Measurements from ENCODE around the gene ROCK1. TPM values are rescaled to one million over a fixed set of nuclear protein-coding genes. Genes with fewer than 3 reads are reported as not detected.
"Not testable (repeated sequence)": the region's sequence is repeated elsewhere in the genome, so short reads cannot be mapped to it uniquely, and the experiment has no call there.

The ROCK1 gene
- total RNA-seq, 2 experiments from 2014 or later = 47.1 to 55.5 TPM

GRCh38 chr18:21051620-21052019 lies 60.0 kb downstream of the ROCK1 start:
- H3K4me1 Mint-ChIP-seq = peaks cover 35% of the 10 kb centered on the region
- DNase-seq (no peak), ATAC-seq (no peak)
- intact Hi-C loops (cut with DNase I, micrococcal nuclease) = loop anchor here in 1 of 2 experiments (5.0 kb wide), 4 partner anchors 39 to 131 kb away; partner anchors contain the start of gene ROCK1
- H3K4me3 Mint-ChIP-seq = no peak overlapping the region
- H3K9me3 Mint-ChIP-seq (ENCODE audit: low read depth) = no peaks in the 10 kb centered on the region
- ChIA-PET CTCF (interaction anchor here (1.1 kb wide), 1 partner anchor 17 kb away, joined by 3 read pairs; no protein-coding TSS in a partner anchor), POLR2A (no interaction called here)
- H3K27me3 Mint-ChIP-seq = no peaks in the 10 kb centered on the region
- H3K36me3 Mint-ChIP-seq (ENCODE audit: low read depth) = peaks cover 14% of the 10 kb centered on the region
- H3K27ac Mint-ChIP-seq = no peak overlapping the region

GRCh38 chr18:21049306-21049705 lies 62.3 kb downstream of the ROCK1 start:
- no peaks in the 10 kb centered on the region for H3K27me3 Mint-ChIP-seq
- no peak overlapping the region for H3K4me3 Mint-ChIP-seq
- H3K9me3 Mint-ChIP-seq (ENCODE audit: low read depth) = no peaks in the 10 kb centered on the region
- POLR2A ChIA-PET = no interaction called here
- no peak overlapping the region for H3K27ac Mint-ChIP-seq
- H3K36me3 Mint-ChIP-seq (ENCODE audit: low read depth) = peaks cover 22% of the 10 kb centered on the region
- no peak for ATAC-seq
- DNase-seq = no peak
- H3K4me1 Mint-ChIP-seq = peaks cover 43% of the 10 kb centered on the region
- CTCF ChIA-PET = interaction anchor here (0.6 to 1.6 kb wide), 3 partner anchors 17 to 774 kb away, joined by 3 to 4 read pairs (median 3); no protein-coding TSS in a partner anchor
- intact Hi-C loops (cut with DNase I, micrococcal nuclease) = no loop called here

GRCh38 chr18:21047126-21047525 lies 64.5 kb downstream of the ROCK1 start:
- intact Hi-C loops (cut with DNase I, micrococcal nuclease) = no loop called here
- Mint-ChIP-seq H3K4me1 (peaks cover 37% of the 10 kb centered on the region), H3K9me3 (ENCODE audit: low read depth) (no peaks in the 10 kb centered on the region), H3K27me3 (no peaks in the 10 kb centered on the region), H3K27ac (no peak overlapping the region), H3K4me3 (no peak overlapping the region), H3K36me3 (ENCODE audit: low read depth) (peaks cover 25% of the 10 kb centered on the region)
- DNase-seq (no peak), ATAC-seq (no peak)
- ChIA-PET CTCF (no interaction called here), POLR2A (no interaction called here)

GRCh38 chr18:21040466-21040865 lies 71.1 kb downstream of the ROCK1 start:
- DNase-seq (no peak), ATAC-seq (no peak)
- intact Hi-C loops (cut with DNase I, micrococcal nuclease) = no loop called here
- Mint-ChIP-seq H3K27ac (no peak overlapping the region), H3K9me3 (ENCODE audit: low read depth) (no peaks in the 10 kb centered on the region), H3K4me1 (peaks cover 13% of the 10 kb centered on the region), H3K4me3 (no peak overlapping the region), H3K27me3 (no peaks in the 10 kb centered on the region), H3K36me3 (ENCODE audit: low read depth) (peaks cover 29% of the 10 kb centered on the region)
- CTCF ChIA-PET = no interaction called here
- POLR2A ChIA-PET = no interaction called here

- CTCF ChIA-PET = interaction anchor here (0.7 kb wide), 1 partner anchor 205 kb away, joined by 3 read pairs; no protein-coding TSS in a partner anchor
- H3K4me1 Mint-ChIP-seq = no peaks in the 10 kb centered on the region
- H3K27me3 Mint-ChIP-seq = no peaks in the 10 kb centered on the region
- POLR2A ChIA-PET = no interaction called here
- no peak overlapping the region for H3K27ac Mint-ChIP-seq
- DNase-seq = no peak
- no peak for ATAC-seq
- intact Hi-C loops (cut with DNase I, micrococcal nuclease) = loop anchor here (10.0 kb wide), 2 partner anchors 53 to 63 kb away; no protein-coding TSS in a partner anchor
- peaks cover 39% of the 10 kb centered on the region for H3K36me3 Mint-ChIP-seq (ENCODE audit: low read depth)
- no peak overlapping the region for H3K4me3 Mint-ChIP-seq
- peaks cover 4% of the 10 kb centered on the region for H3K9me3 Mint-ChIP-seq (ENCODE audit: low read depth)
Measured at GRCh38 chr18:21038201-21038600, 73.4 kb downstream of the ROCK1 start.

- Mint-ChIP-seq H3K27me3 (no peaks in the 10 kb centered on the region), H3K27ac (no peak overlapping the region), H3K9me3 (ENCODE audit: low read depth) (peaks cover 17% of the 10 kb centered on the region), H3K4me1 (peaks cover 2% of the 10 kb centered on the region), H3K36me3 (ENCODE audit: low read depth) (peaks cover 44% of the 10 kb centered on the region), H3K4me3 (no peak overlapping the region)
- ChIA-PET POLR2A (interaction anchor here (0.6 kb wide), 1 partner anchor 41 kb away, joined by 3 read pairs; no protein-coding TSS in a partner anchor), CTCF (interaction anchor here (1.0 kb wide), 1 partner anchor 12 kb away, joined by 3 read pairs; no protein-coding TSS in a partner anchor)
- intact Hi-C loops (cut with DNase I, micrococcal nuclease) = loop anchor here (10.0 kb wide), 2 partner anchors 47 to 57 kb away; no protein-coding TSS in a partner anchor
- no peak for ATAC-seq
- no peak for DNase-seq
Measured at GRCh38 chr18:21031845-21032244, 79.8 kb downstream of the ROCK1 start.

- H3K4me3 Mint-ChIP-seq, ATAC-seq: not testable (repeated sequence)
- peaks cover 56% of the 10 kb centered on the region for H3K36me3 Mint-ChIP-seq (ENCODE audit: low read depth)
Measured at GRCh38 chr18:21018257-21018656, 93.4 kb downstream of the ROCK1 start.

GRCh38 chr18:21012308-21012707 lies 99.3 kb downstream of the ROCK1 start:
- H3K36me3 Mint-ChIP-seq (ENCODE audit: low read depth) = peaks cover 59% of the 10 kb centered on the region
- ATAC-seq (no peak), DNase-seq (no peak)
- POLR2A ChIA-PET = no interaction called here
- H3K9me3 Mint-ChIP-seq (ENCODE audit: low read depth) = peaks cover 9% of the 10 kb centered on the region
- intact Hi-C loops (cut with DNase I, micrococcal nuclease) = loop anchor here in 1 of 2 experiments (5.0 kb wide), 3 partner anchors 35 to 50 kb away; no protein-coding TSS in a partner anchor
- H3K4me1 Mint-ChIP-seq = no peaks in the 10 kb centered on the region
- H3K27me3 Mint-ChIP-seq = no peaks in the 10 kb centered on the region
- no peak overlapping the region for H3K4me3 Mint-ChIP-seq
- peak overlapping the region; percentile 2 for H3K27ac Mint-ChIP-seq
- CTCF ChIA-PET = no interaction called here

More at GRCh38 chr18:21018257-21018656, 93.4 kb downstream of the ROCK1 start:
- POLR2A ChIA-PET; H3K4me1 Mint-ChIP-seq; H3K27ac Mint-ChIP-seq; CTCF ChIA-PET; H3K27me3 Mint-ChIP-seq; DNase-seq; H3K9me3 Mint-ChIP-seq (ENCODE audit: low read depth); intact Hi-C loops (cut with DNase I, micrococcal nuclease): not testable (repeated sequence)

- ATAC-seq = no peak
- CTCF ChIA-PET = interaction anchor here (1.1 kb wide), 1 partner anchor 13 kb away, joined by 3 read pairs; no protein-coding TSS in a partner anchor
- H3K4me3 Mint-ChIP-seq = no peak overlapping the region
- H3K27me3 Mint-ChIP-seq = no peaks in the 10 kb centered on the region
- H3K36me3 Mint-ChIP-seq (ENCODE audit: low read depth) = peaks cover 38% of the 10 kb centered on the region
- POLR2A ChIA-PET = no interaction called here
- intact Hi-C loops (cut with DNase I, micrococcal nuclease) = loop anchor here (5.0 to 10.0 kb wide), 3 partner anchors 110 to 170 kb away; partner anchors contain the start of gene ROCK1 (in 1 of the 2)
- no peak for DNase-seq
- H3K27ac Mint-ChIP-seq = no peak overlapping the region
- H3K9me3 Mint-ChIP-seq (ENCODE audit: low read depth) = no peaks in the 10 kb centered on the region
- H3K4me1 Mint-ChIP-seq = peaks cover 9% of the 10 kb centered on the region
Measured at GRCh38 chr18:21004726-21005125, 106.9 kb downstream of the ROCK1 start.

GRCh38 chr18:21000667-21001066 lies 110.9 kb downstream of the ROCK1 start:
- ATAC-seq = no peak
- peaks cover 31% of the 10 kb centered on the region for H3K4me1 Mint-ChIP-seq
- no peak overlapping the region for H3K4me3 Mint-ChIP-seq
- POLR2A ChIA-PET = no interaction called here
- H3K27me3 Mint-ChIP-seq = no peaks in the 10 kb centered on the region
- DNase-seq = no peak
- intact Hi-C loops (cut with DNase I, micrococcal nuclease) = loop anchor here in 1 of 2 experiments (10.0 kb wide), 2 partner anchors 114 to 174 kb away; partner anchors contain the start of gene ROCK1
- no peaks in the 10 kb centered on the region for H3K9me3 Mint-ChIP-seq (ENCODE audit: low read depth)
- CTCF ChIA-PET = interaction anchor here (1.1 kb wide), 1 partner anchor 192 kb away, joined by 3 read pairs; no protein-coding TSS in a partner anchor
- peaks cover 49% of the 10 kb centered on the region for H3K36me3 Mint-ChIP-seq (ENCODE audit: low read depth)
- H3K27ac Mint-ChIP-seq = no peak overlapping the region

GRCh38 chr18:20997371-20997770 lies 114.2 kb downstream of the ROCK1 start:
- intact Hi-C loops (cut with DNase I, micrococcal nuclease) = loop anchor here in 1 of 2 experiments (5.0 kb wide), 1 partner anchor 115 kb away; the partner anchor contains the start of gene ROCK1
- no peaks in the 10 kb centered on the region for H3K9me3 Mint-ChIP-seq (ENCODE audit: low read depth)
- H3K27ac Mint-ChIP-seq = no peak overlapping the region
- POLR2A ChIA-PET = no interaction called here
- DNase-seq (no peak), ATAC-seq (no peak)
- peaks cover 31% of the 10 kb centered on the region for H3K4me1 Mint-ChIP-seq
- H3K27me3 Mint-ChIP-seq = no peaks in the 10 kb centered on the region
- no peak overlapping the region for H3K4me3 Mint-ChIP-seq
- CTCF ChIA-PET = no interaction called here
- peaks cover 42% of the 10 kb centered on the region for H3K36me3 Mint-ChIP-seq (ENCODE audit: low read depth)

- no peaks in the 10 kb centered on the region for H3K9me3 Mint-ChIP-seq (ENCODE audit: low read depth)
- ChIA-PET POLR2A (no interaction called here), CTCF (no interaction called here)
- peaks cover 44% of the 10 kb centered on the region for H3K36me3 Mint-ChIP-seq (ENCODE audit: low read depth)
- no peak overlapping the region for H3K27ac Mint-ChIP-seq
- no peak for ATAC-seq
- H3K4me3 Mint-ChIP-seq = no peak overlapping the region
- no peaks in the 10 kb centered on the region for H3K27me3 Mint-ChIP-seq
- H3K4me1 Mint-ChIP-seq = peaks cover 31% of the 10 kb centered on the region
- intact Hi-C loops (cut with DNase I, micrococcal nuclease) = loop anchor here in 1 of 2 experiments (5.0 kb wide), 1 partner anchor 116 kb away; the partner anchor contains the start of gene ROCK1
- no peak for DNase-seq
Measured at GRCh38 chr18:20996418-20996817, 115.2 kb downstream of the ROCK1 start.

All from activated CD4-positive, alpha-beta T cell treated with anti-CD3 and anti-CD28 coated beads for 36 hours (primary cell).